Tracheal epithelial cell (primary cell): ENCODE data around the gene AEN. TPM values are rescaled to one million over a fixed set of nuclear protein-coding genes. Genes with fewer than 3 reads are reported as not detected.

Experiments
- total RNA-seq: library from RNA; depleted of rRNA; stranded (reverse); fragments of >200 nt; gene quantifications from 2 replicates; pipeline ENCODE4 v1.2.1, GENCODE V29; 2014

Gene AEN, protein sequence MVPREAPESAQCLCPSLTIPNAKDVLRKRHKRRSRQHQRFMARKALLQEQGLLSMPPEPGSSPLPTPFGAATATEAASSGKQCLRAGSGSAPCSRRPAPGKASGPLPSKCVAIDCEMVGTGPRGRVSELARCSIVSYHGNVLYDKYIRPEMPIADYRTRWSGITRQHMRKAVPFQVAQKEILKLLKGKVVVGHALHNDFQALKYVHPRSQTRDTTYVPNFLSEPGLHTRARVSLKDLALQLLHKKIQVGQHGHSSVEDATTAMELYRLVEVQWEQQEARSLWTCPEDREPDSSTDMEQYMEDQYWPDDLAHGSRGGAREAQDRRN
- total RNA-seq: 36.7 and 55.9 TPM in 2 replicates

GRCh38 chr15:88620995-88621772, at the start of gene AEN:
Gene AEN, plus strand, starts transcription at chr15:88621340. Its CDS starts 4,870 bp downstream, at chr15:88626210.

DNA sequence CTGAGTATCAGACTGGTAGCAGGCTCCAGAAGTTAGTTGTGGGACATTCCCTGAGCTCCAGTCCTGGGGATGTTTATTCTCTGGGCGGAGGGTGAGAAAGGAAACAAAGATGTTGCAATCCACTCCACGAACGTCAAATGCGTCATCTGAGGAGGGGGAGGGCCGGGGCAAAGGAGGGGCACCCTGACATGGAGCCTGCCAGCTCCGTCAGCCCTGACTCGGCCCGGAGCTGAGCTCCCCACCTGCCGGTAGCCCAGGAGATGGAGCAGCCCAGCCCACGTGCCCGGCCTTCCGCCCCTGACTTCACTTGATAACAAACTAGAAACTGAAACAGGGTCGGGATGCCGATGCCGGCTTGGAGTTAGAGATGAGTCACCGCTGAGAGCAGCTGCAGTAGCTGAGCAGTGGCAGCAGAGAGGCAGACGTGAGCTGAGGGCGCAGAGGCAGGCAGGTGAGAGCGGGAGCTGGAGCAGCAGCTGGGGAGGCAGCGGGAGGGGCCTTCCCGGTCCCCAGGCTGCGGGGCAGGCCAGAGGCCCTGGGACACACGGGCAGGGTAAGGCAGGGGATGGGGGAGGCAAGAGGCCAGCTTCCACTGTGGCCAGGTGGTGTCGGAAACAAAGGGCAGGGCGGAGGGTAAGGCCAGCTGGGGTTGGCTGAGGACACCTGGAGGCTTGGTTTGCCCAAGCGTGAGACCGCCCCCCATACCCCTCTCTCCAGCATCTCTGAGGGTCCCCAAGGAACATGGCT, 17.7 kb downstream of the AEN start, which contains the start of gene ISG20:
TSS of gene ISG20 (plus strand) at position 391 of the 747 bp plus-strand sequence. CDS start at position 742, 351 bp downstream.

Other genes with a start within 250 kb of the AEN start
- 11.3 and 15.8 TPM in 2 replicates for gene MRPL46, start 154.0 kb upstream of the AEN start, total RNA-seq
- gene MRPS11, start 153.6 kb upstream of the AEN start, total RNA-seq: 14.5 and 23.4 TPM in 2 replicates
- gene DET1, start 74.7 kb upstream of the AEN start, total RNA-seq: 1.7 and 2.3 TPM in 2 replicates
- 7.0 and 38.6 TPM in 2 replicates for gene ISG20, start 17.7 kb downstream of the AEN start, total RNA-seq
- gene ACAN, start 182.1 kb downstream of the AEN start, total RNA-seq: not detected in 2 replicates